IPS DF 19.7 (cell line): ENCODE data around the gene UNC13C.

Experiments used
- DNase-seq: peaks from one replicate; pipeline ENCODE4 v3.0.0-alpha.2; 2013; ENCODE audit warnings: low read depth, low spot score

Gene UNC13C

DNA sequence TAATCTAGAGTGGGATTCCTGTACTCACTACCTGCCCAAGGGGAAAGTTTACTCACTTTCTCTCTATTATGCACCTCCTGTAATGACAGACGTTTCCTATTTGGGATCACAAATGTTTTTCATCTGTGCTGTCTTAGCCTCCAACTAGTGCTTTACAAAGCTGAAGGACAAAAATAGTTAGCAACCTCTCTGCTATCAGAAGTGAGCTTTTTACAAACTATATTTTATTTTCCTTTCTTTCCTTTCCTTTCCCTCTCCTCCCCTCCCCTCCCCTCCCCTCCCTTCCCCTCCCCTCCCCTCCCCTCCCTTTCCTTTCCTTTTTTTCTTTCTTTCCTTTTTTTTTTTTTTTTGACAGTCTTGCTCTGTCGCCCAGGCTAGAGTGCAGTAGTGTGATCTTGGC lies 130.8 kb downstream of the UNC13C start:
- DNase-seq = no peak

GRCh38 chr15:54119051-54119450 lies 140.8 kb downstream of the UNC13C start:
- no peak for DNase-seq

DNA sequence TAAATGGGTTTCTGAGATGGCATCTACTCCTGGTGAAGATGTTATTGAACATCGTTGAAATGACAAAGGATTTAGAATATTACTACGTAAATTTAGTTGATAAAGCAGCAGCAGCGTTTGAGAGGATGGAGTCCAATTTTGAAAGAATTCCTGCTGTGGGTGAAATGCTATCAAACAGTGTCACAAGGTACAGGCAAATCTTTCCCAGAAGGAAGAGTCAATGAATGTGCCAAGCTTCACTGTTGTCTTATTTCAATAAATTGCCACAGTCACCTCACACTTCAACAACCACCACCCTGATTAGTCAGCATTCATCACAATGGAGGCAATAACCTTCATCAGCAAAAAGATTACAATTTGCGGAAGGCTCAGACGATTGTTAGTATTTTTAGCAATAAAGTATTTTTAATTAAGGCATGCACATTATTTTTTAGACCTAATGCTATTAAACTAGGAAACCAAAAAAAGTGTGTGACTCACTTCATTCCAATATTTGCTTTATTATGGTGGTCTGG lies 142.8 kb downstream of the UNC13C start:
- no peak for DNase-seq

DNA sequence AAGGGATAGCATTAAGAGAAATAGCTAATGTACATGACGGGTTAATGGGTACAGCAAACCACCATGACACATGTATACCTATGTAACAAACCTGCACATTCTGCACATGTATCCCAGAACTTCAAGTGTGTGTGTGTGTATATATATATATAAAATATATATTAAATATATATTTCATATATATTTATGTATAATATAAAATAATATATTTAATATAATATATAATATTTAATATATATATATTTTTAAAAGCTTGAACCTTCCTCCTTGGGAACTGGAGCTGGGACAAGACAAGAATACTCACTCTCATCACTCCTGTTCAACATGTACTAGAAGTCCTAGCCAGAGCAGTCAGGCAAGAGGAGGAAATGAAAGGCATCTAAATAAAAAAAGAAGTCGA lies 149.3 kb downstream of the UNC13C start:
- no peak for DNase-seq

DNA sequence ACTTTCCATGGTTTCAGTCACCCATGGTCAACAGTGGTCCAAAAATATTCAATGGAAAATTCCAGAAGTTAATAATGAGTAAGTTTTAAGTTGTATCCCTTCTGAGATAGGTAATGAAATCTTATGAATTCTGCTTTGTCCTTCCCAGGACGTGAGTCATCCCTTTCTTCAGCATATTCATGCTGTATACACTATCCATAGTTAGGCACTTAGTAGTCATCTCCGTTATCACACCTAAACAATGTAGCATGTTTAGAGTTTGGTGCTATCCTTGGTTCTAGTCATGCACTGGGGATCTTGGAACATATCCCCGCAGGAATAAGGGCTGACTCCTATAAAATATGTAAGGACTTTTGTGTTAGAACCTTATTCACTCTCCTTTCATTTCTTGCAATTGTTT lies 153.2 kb downstream of the UNC13C start:
- no peak for DNase-seq

GRCh38 chr15:54149115-54149531 lies 170.9 kb downstream of the UNC13C start:
- DNase-seq = no peak

GRCh38 chr15:54150255-54150654 lies 172.0 kb downstream of the UNC13C start:
- DNase-seq = no peak

DNA sequence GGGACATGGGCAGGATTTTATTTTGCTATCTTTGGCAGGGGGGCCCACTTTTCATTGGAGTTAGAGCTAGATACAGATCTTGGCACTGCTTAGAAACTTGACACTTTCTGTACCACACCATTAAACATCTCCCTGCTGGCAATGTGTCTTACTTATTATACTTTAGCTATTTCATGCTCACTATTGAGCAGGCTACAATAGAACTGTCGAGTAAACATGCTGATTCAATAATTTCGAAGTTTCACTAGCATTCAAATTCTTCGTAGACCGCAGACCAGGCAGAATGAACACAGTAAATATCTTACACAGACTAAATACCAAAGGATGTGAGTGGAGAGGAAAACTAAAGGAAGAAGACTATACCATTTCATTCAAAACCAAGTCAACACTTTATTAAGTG lies 180.8 kb downstream of the UNC13C start:
- no peak for DNase-seq

GRCh38 chr15:54187325-54187724 lies 209.1 kb downstream of the UNC13C start:
- no peak for DNase-seq

- no peak for DNase-seq
These were observed 219.8 kb downstream of the UNC13C start for GRCh38 chr15:54197995-54198394.

DNA sequence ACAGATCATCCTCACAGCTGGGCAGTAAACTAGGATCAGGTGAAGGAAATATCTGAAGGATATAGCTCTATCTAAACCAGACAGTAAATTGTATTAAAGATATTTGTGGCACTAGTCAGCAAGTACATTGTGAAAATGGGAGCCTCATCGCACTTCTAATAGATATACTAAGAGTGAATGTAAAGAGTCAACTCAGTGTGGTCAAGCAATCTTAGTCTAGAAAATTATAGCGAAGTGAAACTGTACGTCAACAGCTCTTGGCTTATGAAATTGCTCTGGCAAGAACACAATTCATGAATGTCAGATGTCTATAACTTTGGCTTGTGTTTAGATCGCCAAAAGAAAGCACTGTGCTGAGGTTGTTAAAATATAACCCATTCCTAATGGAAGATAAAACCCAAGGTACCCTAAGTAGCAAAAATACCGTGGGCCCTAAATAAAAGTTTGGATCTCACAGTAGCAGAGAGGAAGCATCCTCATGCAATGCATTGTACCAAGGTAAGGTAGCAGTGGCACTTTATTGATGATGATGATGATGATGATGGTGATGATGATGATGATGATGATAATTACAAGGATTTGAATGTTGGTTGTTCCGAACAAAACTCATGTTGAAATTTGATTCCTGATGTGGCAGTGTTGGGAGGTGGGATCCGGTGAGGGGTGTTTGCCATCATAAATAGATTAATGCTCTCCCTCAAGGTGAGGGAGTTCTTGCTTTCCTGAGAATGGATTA lies 228.5 kb downstream of the UNC13C start:
- no peak for DNase-seq

DNA sequence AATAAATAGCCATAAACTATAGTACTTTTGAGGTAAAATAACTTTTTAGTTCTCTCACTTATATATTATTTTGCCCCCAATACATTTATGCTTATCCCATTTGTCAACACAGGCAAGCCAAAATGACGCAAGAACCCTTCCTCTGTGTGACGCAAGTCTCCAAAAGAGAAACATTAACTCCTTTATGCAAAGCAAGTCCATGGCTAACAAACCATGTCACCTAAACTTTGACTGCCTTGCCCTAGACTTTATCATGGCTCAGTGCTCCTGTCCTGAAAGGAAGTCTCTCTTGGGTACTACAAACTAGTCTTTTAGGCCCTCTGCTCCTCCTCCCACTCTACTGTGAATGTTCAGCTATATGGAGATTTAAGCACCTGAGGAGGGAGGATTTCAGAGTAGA lies 230.5 kb downstream of the UNC13C start:
- DNase-seq = no peak

- DNase-seq = no peak
These were observed 234.4 kb downstream of the UNC13C start for GRCh38 chr15:54212635-54213034.

- no peak for DNase-seq
These were observed 248.2 kb downstream of the UNC13C start for GRCh38 chr15:54226455-54226854.

DNA sequence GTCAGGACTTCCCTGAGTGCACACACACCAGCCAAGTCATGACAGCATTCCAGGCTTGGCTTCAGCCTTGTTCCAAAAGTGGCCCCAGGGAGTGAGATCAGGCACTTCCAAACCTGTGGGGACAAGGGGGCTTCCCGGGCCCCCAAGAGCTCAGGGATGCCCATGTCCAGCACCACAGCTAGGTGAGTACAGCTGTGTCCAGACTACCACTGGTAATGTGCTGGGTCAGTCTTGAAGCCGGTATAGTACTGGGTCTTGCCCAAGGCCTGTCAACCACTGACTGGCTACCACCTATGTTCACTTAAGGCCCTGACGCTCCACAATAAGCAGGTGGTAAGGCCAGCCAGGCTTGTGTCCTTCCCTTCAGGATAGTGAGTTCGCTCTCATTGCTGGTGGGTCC lies 249.3 kb downstream of the UNC13C start:
- no peak for DNase-seq

DNA sequence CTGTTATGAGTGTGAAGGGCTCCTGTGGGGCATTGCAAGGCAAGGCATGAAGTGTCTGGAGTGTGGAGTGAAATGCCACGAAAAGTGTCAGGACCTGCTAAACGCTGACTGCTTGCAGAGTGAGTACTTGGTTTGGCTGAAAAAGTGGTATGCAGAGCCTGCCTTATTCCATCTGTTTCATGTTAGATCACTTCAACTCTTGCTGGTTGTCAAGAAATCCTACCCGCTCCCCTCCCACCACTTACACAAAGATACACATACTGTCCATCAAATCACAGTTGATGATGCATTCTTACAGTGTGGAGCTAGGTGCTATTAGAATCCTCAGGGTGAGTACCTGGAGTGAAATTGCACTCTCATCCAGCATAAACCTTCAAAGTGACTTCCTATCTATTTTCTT lies 272.1 kb downstream of the UNC13C start:
- no peak for DNase-seq

DNA sequence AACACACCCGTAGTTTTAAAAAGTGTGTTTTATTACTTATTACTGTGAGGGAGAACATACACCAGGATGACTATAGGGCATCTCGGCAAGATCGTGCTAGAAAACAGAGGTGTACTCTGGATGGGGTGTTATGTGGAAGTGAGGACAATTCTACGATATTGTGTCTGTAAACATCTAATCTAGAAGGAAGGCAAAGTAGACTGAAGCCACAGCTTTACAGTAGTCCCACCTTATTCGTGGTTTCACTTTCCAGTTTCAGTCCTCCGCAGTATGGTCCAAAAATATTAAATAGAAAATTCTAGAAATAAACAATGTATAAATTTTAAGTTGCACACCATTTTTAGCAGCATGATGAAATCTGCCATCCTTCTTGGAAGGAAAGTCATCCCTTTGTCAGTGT lies 277.9 kb downstream of the UNC13C start:
- no peak for DNase-seq

GRCh38 chr15:54273928-54274327 lies 295.7 kb downstream of the UNC13C start:
- peak; percentile 5 for DNase-seq

- no peak for DNase-seq
These were observed 299.6 kb downstream of the UNC13C start for GRCh38 chr15:54277834-54278233.

GRCh38 chr15:54280726-54281125 lies 302.5 kb downstream of the UNC13C start:
- no peak for DNase-seq

GRCh38 chr15:54282228-54282836 lies 304.1 kb downstream of the UNC13C start:
- no peak for DNase-seq

- DNase-seq = no peak
These were observed 309.8 kb downstream of the UNC13C start for GRCh38 chr15:54288049-54288448.

GRCh38 chr15:54289590-54290136 lies 311.4 kb downstream of the UNC13C start:
- DNase-seq = no peak
